GM12864 (cell line): Measurements from ENCODE around the gene CPEB4.

Experiments
- DNase-seq: peaks from one replicate; pipeline ENCODE4 v3.0.0-alpha.2; 2011; ENCODE audit warnings: low read depth
- H3K4me3 ChIP-seq: 2 replicates; pipeline ENCODE4 v1.5.1; 2011; ENCODE audit warnings: mild to moderate bottlenecking, low read depth, low read length, control low read depth
- CTCF ChIP-seq: IDR thresholded peaks from 2 replicates; pipeline ENCODE4 v1.5.1; 2011; ENCODE audit warnings: low read depth, mild to moderate bottlenecking, moderate library complexity, low read length, control low read depth, inconsistent platforms; ENCODE audit errors: missing control alignments

CPEB4 gene

GRCh38 chr5:173885475-173886010 lies 2.6 kb upstream of the CPEB4 start:
- no peak overlapping the region for H3K4me3 ChIP-seq
- TF ChIP-seq CTCF = no peak
- DNase-seq = peak; percentile 38

GRCh38 chr5:173886150-173886549 lies 2.0 kb upstream of the CPEB4 start:
- no peak for DNase-seq
- peak; percentile 14 for TF ChIP-seq CTCF
- no peak overlapping the region for H3K4me3 ChIP-seq

DNA sequence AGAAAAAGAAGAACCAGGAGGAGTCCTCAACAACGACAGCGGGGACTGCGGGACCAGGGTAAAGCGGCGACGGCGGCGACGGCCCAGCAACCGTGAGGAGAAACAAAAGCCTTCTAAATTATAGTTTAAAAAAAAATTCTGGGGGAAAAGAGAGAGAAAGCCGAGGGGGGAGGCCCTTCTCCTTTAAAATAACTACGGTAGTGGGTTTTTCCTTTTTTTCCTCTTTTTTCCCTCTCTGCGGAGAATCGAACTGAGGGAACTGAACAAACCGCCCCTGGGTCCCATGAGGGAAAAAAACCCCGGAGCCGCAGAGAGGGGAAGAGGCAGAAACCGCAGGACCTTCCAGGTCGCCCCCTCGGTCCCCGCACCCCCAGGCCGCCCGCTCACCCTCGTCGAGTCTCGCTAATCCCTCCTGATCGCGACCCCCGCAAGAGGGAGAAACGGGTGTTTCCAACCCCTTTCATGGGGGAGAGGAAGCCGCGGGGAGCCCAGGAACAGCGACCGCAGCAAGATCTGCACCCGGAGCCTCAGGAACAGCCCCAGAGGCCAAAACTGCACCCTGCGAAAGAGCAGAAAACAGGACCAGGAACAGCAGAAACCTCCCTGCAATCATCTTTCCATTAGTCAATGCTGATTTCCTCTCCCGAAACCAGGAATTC lies 453 bp downstream of the CPEB4 start:
- peak overlapping the region; percentile 88 for H3K4me3 ChIP-seq
- no peak for DNase-seq
- TF ChIP-seq CTCF = no peak

- H3K4me3 ChIP-seq = peak overlapping the region; percentile 58
- no peak for DNase-seq
- TF ChIP-seq CTCF = no peak
Measured at GRCh38 chr5:173890195-173890991, 2.2 kb downstream of the CPEB4 start.

DNA sequence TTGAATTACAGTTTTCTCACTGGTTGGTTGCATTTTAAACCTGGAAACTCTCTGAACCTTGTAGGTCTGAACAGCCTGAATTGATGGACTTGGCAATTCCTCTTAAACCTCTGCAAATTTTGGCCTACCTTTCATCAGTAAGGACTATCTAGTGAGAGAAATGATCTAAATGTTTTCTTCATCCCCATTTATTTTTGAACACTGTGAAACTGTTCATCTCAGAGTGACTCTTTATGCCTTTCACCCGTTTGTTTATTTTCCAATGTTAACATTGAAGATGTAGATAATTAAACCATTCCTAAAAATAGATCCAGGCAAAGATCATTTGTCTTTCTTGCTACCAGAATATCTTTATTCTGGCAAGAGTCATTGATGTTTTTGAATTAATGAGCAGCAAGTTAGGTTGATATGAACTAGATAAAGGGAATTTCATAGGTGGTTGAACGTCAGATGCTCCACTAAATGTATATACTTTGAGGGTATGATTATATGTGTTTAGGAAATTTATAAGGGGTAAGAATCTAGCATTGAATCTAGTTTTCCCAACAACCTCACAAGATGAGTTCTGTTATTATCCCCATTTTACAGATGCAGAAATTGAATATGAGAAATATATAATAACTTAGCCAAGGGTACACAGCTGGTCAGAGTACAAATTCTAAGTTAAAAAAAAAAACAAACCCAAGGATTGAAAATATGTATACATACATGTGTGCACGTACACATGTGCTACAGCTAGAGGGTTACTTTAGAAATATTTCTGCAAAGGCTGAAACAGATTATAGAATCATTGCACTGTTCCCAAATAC lies 3.4 kb downstream of the CPEB4 start:
- no peak for TF ChIP-seq CTCF
- H3K4me3 ChIP-seq = peak overlapping the region; percentile 58
- no peak for DNase-seq

DNA sequence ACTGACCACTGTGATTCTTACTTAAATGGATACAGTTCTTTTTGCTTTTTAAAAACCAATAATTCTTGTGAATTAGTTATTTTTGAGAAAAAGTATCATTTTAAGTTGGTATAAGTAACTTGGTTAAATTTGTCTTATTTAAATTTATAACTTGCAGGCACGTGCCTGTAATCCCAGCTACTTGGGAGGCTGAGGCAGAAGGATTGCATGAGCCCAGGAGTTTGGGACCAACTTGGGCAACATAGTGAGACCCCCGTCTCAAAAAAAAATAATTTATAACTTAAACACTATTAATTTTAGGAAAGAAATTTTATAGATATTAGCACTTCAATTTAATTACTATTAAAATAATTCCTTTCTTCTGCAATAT lies 5.0 kb downstream of the CPEB4 start:
- H3K4me3 ChIP-seq = no peak overlapping the region; the same call in 1 of the 2 replicates
- DNase-seq = no peak
- no peak for TF ChIP-seq CTCF
